Stimulated activated naive CD8-positive, alpha-beta T cell treated with anti-CD3 and anti-CD28 coated beads, Interleukin-15, amount 100 ng/mL, for 72 hours (primary cell): ENCODE data around the gene RNF112.
"Not testable (repeated sequence)": the region's sequence is repeated elsewhere in the genome, so short reads cannot be mapped to it uniquely, and the experiment has no call there.

Experiments
- ATAC-seq: fragments of 150-1000 bp; cut with Tn5 transposase; 2 replicates; pipeline ENCODE4 v1.10.0; 2021; ENCODE audit warnings: mild to moderate bottlenecking, moderate library complexity
- DNase-seq, 2 donors: peaks; one replicate each; pipeline ENCODE4 v3.0.0; 2021 to 2022
- H3K27ac Mint-ChIP-seq, 2 donors: one replicate each; pipeline ENCODE4 v1.8.0; 2022; ENCODE audit warnings: mild to moderate bottlenecking in 2 of 2, mixed read lengths in 2 of 2, moderate library complexity in 2 of 2
- H3K27me3 Mint-ChIP-seq: one replicate; pipeline ENCODE4 v1.8.0; 2022; ENCODE audit warnings: mixed read lengths
- H3K4me1 Mint-ChIP-seq: one replicate; pipeline ENCODE4 v1.8.0; 2022; ENCODE audit warnings: mild to moderate bottlenecking, mixed read lengths
- H3K4me3 Mint-ChIP-seq, 2 donors: one replicate each; pipeline ENCODE4 v1.8.0; 2022; ENCODE audit warnings: mild to moderate bottlenecking in 2 of 2, mixed read lengths in 2 of 2, moderate library complexity in 1 of 2
- H3K9me3 Mint-ChIP-seq, 2 donors: one replicate each; pipeline ENCODE4 v1.8.0; 2022; ENCODE audit warnings: mixed read lengths in 2 of 2

RNF112 gene

DNA sequence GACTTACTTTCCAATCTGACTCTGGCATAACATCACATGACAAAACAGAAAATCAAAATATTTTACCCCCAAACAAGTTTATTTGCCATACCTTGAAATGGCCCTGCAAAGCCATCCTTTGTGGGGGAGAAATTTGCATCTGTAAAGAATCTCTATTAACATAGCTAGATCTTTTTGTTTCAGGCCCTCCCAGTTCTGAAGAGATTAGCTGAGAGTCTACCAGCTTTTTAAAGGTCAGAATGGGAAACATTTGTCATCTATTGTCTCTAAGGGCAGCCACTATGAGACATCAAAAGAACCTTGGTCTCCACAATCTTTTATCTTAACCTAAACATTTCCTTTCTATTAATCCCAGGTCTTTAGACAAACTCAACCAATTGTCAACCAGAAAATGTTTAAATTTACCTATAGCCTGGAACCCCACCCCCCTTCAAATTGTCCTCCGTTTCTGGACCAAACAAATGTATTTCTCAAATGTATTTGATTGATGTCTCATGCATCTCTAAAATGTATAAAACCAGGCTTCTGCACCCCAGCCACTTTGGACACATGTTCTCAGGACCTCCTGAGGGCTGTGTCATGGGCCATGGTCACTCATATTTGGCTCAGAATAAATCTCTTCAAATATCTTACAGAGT, 48.1 kb downstream of the RNF112 start:
- Mint-ChIP-seq H3K27me3 (peaks cover 22% of the 10 kb centered on the region), H3K4me1 (peaks cover 48% of the 10 kb centered on the region), H3K4me3 (peak overlapping the region in 1 of 2 donors; percentile 10)
- H3K27ac Mint-ChIP-seq, DNase-seq, H3K9me3 Mint-ChIP-seq, ATAC-seq: not testable (repeated sequence)

DNA sequence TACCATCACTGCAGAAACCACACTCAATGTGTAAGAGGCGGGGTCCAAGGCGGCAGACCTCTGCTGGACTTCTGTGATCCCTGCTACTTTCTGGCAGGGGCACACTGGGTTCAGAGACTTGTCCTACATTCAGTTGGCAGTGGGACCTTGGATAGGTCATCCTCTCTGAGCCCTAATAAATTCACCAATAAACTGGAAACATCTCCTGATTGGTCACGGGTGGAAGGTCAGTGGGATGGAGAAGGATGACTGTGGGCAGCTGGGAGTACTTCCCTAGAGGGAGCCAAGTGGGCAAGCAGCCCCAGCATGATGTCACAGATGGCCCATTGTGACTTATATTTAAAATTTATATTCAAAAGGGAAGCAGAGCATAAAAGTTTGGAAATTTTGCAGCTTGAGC, 49.7 kb downstream of the RNF112 start:
- DNase-seq (no peak), ATAC-seq (no peak)
- Mint-ChIP-seq H3K27me3 (peaks cover 15% of the 10 kb centered on the region), H3K9me3 (no peaks in the 10 kb centered on the region), H3K4me1 (peaks cover 51% of the 10 kb centered on the region), H3K27ac (no peak overlapping the region), H3K4me3 (no peak overlapping the region)

DNA sequence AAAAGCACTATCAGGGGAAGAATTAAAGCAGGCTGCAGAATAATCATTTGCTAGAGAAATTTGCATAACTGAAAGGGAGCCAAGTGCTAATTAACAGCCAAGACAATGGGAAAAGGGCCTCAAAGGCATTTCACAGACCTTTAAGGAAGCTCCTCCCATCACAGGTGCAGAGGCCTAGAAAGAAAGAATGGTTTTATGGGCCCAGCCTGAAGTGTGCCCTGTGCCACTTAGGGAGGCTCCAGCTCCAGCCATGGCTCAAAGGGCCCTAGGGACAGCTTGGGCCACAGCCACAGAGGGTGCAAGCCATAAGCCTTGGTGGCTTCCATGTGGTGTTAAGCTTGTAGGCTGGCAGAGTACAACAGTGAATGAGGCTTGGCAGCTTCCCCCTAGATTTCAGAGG, 50.1 kb downstream of the RNF112 start:
- no peak for DNase-seq
- H3K9me3 Mint-ChIP-seq, result no peaks in the 10 kb centered on the region
- no peak overlapping the region for H3K27ac Mint-ChIP-seq
- H3K4me3 Mint-ChIP-seq, result no peak overlapping the region
- H3K4me1 Mint-ChIP-seq, result peaks cover 51% of the 10 kb centered on the region
- H3K27me3 Mint-ChIP-seq, result peaks cover 10% of the 10 kb centered on the region
- no peak for ATAC-seq

DNA sequence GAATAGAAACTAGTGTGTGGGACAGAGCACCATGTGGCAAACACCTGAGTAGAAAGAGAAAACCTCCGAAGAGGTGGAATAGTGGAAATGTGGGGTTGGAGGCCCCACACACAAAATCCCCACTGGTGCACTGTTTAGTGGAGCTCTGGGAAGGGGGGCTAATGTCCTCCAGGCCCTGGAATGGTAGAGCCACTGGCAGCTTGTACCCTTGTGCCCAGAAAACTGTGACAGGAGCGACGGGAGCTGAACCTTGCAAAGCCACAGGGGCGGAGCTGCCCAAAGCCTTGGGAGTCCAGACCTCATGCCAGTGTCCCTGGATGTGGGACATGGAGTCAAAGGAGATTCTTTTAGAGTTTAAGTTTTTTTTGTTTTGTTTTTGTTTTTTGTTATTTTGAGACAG, 50.6 kb downstream of the RNF112 start:
- Mint-ChIP-seq H3K4me1 (peaks cover 51% of the 10 kb centered on the region), H3K4me3 (no peak overlapping the region), H3K9me3 (no peaks in the 10 kb centered on the region), H3K27me3 (peaks cover 5% of the 10 kb centered on the region), H3K27ac (peak overlapping the region in 1 of 2 donors; percentile 71)
- DNase-seq (no peak), ATAC-seq (no peak)

DNA sequence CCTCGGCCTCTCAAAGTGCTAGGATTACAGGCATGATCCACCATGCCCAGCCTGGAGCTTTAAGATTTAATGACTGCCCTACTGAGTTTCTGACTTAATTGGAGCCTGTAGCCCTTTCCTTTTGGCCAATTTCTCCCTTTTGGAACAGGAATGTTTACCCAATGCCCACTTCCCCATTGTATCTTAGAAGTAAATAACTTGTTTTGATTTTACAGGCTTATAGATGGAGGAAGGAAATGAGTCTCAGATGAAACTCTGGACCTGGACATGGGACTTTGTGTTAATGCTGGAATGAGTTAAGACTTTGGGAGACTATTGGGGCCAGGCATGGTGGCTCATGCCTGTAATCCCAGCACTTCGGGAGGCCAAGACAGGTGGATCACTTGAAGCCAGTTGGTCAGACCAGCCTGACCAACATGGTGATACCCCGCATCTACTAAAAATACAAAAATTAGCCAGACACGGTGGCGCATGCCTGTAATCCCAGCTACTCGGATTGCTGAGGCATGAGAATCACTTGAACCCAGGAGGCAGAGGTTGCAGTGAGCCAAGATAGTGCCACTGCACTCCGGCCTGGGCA, 51.5 kb downstream of the RNF112 start:
- ATAC-seq, H3K4me3 Mint-ChIP-seq, H3K9me3 Mint-ChIP-seq, DNase-seq, H3K27ac Mint-ChIP-seq, H3K27me3 Mint-ChIP-seq: not testable (repeated sequence)
- H3K4me1 Mint-ChIP-seq, result peaks cover 51% of the 10 kb centered on the region

DNA sequence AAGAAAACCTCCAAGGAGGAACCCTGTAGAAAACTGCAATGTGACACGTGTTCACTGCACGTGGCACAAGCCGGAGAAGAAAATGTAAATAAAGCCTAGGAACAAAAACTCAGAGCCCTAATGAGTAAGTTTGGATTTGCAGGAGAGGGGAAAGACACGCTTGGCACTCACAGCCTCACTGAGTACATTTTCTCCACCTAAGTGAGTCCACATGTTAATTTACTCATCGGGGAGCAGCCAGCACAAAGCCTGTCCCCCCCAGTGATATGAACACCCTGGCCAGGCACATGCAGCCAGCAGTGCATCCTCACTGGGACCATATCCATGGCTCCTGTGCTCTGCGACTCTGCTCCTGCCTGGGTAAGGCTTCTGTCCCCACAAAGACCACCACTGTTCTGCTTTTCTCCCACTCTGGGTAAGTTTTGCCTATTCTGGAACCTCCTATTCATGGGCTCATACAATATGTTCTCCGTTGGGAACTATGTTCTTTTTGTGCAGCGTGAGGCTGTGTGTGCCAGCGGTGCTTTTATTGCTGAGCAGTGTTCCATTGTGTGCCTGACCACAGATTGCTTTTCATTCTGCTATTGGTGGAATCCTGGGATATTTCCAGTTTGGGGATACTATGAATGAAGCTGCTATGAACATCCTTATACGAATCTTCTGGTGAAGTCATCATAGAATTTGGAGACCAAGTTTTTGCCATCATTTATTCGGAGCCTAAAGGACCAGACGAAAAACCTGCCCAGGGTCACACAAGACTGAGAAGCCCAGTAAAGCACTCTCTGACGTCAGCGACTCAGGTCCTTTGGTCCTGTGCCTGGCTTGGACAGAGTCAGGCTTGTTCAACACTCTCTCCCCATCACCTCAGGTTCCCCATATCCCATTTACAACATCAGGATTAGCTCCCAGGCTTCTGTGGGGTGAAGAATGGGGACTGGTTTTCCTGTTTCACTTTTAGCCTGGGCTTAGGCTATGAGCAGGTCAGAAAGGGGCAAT, 53.3 kb downstream of the RNF112 start:
- Mint-ChIP-seq H3K27ac (no peak overlapping the region), H3K9me3 (no peaks in the 10 kb centered on the region), H3K27me3 (no peaks in the 10 kb centered on the region), H3K4me1 (peaks cover 36% of the 10 kb centered on the region), H3K4me3 (no peak overlapping the region)
- DNase-seq (no peak), ATAC-seq (no peak)
